ENCODE measurements around the gene TTC34. TPM values are rescaled to one million over a fixed set of nuclear protein-coding genes. Genes with fewer than 3 reads are reported as not detected.

TTC34 gene
- total RNA-seq, 6 experiments from 2014 or later, result 0.11 to 0.19 (median 0.16) TPM

DNA sequence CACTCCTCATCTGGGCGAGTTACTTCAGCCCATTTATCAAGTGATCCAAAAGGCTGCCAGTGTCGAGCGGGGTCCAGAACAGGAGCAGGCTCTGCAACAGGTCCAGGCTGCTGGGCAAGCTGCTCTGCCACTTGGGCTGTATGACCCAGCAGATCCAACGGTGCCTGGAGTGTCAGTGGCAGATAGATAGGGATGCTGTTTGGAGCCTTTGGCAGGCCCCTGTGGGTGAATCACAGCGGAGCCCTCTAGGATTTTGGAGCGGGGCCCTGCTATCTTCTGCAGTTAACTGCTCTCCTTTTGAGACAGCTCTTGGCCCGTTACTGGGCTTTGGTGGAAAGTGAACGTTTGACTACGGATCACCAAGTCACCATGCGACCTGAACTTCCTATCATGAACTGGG lies 176.2 kb downstream of the TTC34 start:
- Mint-ChIP-seq H3K36me3 (ENCODE audit: low read depth) (peaks cover 4% of the 10 kb centered on the region; the same call in 1 of the 2 replicates), H3K27me3 (ENCODE audit: insufficient read depth) (peaks cover 27% of the 10 kb centered on the region), H3K4me1 (ENCODE audit: low read depth) (no peaks in the 10 kb centered on the region), H3K27ac (no peak overlapping the region), H3K9me3 (peaks cover 8% of the 10 kb centered on the region), H3K4me3 (no peak overlapping the region)
- no peak for DNase-seq
- TF ChIP-seq, protein P1, sequence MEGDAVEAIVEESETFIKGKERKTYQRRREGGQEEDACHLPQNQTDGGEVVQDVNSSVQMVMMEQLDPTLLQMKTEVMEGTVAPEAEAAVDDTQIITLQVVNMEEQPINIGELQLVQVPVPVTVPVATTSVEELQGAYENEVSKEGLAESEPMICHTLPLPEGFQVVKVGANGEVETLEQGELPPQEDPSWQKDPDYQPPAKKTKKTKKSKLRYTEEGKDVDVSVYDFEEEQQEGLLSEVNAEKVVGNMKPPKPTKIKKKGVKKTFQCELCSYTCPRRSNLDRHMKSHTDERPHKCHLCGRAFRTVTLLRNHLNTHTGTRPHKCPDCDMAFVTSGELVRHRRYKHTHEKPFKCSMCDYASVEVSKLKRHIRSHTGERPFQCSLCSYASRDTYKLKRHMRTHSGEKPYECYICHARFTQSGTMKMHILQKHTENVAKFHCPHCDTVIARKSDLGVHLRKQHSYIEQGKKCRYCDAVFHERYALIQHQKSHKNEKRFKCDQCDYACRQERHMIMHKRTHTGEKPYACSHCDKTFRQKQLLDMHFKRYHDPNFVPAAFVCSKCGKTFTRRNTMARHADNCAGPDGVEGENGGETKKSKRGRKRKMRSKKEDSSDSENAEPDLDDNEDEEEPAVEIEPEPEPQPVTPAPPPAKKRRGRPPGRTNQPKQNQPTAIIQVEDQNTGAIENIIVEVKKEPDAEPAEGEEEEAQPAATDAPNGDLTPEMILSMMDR (IDR thresholded peaks at IDR 0.05), result no peak

DNA sequence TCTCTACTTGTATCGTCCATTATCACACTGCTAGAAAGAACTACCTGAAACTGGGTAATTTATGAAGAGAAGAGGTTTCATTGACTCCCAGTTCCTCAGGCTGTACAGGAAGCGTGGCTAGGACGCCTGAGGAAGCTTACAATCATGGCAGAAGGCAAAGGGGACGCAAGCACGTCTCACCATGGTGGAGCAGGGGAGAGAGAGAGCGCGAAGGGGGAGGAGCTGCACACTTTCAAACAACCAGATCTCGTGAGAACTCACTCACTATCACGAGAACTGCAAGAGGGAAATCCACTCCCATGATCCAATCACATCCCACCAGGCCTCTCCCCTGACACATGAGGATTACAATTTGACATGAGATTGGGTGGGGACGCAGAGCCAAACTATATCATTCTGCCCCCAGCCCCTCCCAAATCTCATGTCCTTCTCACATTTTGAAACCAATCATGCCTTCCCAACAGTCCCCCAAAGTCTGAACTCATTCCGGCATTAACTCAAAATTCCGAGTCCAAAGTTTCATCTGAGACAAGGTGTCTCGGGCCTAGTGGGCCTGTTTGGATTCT lies 176.7 kb downstream of the TTC34 start:
- TF ChIP-seq, protein P1 (IDR thresholded peaks at IDR 0.05), result no peak
- DNase-seq, result no peak
- no peaks in the 10 kb centered on the region for H3K36me3 Mint-ChIP-seq (ENCODE audit: low read depth)
- H3K27ac Mint-ChIP-seq, result no peak overlapping the region
- H3K4me3 Mint-ChIP-seq, result no peak overlapping the region
- no peaks in the 10 kb centered on the region for H3K4me1 Mint-ChIP-seq (ENCODE audit: low read depth)
- peaks cover 3% of the 10 kb centered on the region for H3K9me3 Mint-ChIP-seq
- H3K27me3 Mint-ChIP-seq (ENCODE audit: insufficient read depth), result peaks cover 27% of the 10 kb centered on the region

DNA sequence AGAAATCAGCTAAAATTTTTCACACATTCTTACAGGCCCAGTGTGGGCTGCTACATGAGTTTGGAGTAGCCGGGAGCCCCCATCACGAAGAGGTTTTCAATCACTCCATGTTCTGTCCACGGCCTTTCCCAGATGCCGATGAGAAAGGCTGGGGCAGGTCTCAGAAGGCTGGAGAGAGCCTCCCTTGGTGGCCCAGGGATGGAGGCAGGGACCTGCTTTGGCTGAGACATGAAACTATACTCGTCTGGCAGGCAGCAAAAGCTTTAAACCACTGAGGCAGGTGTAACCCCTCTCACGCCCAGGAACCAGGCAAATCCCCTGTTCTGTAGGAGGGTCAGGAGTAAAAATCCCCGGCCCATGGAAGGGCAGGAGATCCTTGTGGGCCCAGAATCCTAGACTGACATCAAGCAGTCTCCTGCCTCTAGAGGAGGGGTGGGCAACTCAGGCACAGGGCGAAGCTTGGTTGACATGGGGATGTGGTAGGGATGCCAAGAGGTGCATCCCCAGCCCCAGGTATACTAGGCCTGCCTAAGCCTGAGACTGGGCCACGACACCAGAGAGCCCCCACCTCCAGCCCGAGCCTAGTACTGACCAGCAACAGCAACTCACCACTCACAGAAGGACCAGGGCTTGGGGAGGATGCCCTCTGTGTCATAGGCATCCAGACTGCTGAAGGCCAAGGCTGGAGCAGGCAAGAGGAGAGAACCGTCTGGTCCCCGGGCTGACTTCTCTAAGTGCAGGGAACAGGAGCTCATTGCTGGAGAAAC lies 177.7 kb downstream of the TTC34 start:
- TF ChIP-seq, protein P1 (IDR thresholded peaks at IDR 0.05), result no peak
- H3K36me3 Mint-ChIP-seq (ENCODE audit: low read depth), result no peaks in the 10 kb centered on the region
- peaks cover 31% of the 10 kb centered on the region for H3K27me3 Mint-ChIP-seq (ENCODE audit: insufficient read depth)
- H3K27ac Mint-ChIP-seq, result no peak overlapping the region
- no peak for DNase-seq
- H3K9me3 Mint-ChIP-seq, result no peaks in the 10 kb centered on the region
- H3K4me3 Mint-ChIP-seq, result no peak overlapping the region
- H3K4me1 Mint-ChIP-seq (ENCODE audit: low read depth), result no peaks in the 10 kb centered on the region

DNA sequence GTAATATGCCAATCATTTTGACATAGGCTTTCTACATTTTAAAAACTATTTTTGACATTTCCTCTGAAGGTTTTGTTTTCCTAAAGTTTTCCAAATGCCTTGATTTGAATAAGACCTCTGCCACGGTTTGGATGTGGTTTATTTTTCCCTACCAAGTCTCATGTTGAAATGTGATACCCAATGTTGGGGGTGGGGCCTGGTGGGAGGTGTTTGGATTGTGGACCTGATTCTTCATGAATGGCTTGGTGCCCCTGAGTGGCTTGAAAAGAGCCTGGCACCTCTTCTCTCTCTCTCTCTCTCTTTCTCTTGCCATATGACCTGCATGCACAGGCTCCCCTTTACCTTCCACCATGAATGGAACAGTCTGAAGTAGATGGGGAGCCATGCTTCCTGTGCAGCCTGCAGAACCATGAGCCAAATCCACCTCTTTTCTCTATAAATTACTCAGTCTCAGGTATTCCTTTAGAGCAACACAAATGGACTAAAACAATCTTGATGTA lies 183.5 kb downstream of the TTC34 start:
- Mint-ChIP-seq H3K9me3 (no peaks in the 10 kb centered on the region; the same call in 1 of the 2 replicates), H3K27ac (no peak overlapping the region), H3K4me3 (no peak overlapping the region), H3K36me3 (ENCODE audit: low read depth) (no peaks in the 10 kb centered on the region), H3K4me1 (ENCODE audit: low read depth) (no peaks in the 10 kb centered on the region), H3K27me3 (ENCODE audit: insufficient read depth) (peaks cover 26% of the 10 kb centered on the region)
- DNase-seq, result no peak
- TF ChIP-seq, protein P1 (IDR thresholded peaks at IDR 0.05), result no peak

DNA sequence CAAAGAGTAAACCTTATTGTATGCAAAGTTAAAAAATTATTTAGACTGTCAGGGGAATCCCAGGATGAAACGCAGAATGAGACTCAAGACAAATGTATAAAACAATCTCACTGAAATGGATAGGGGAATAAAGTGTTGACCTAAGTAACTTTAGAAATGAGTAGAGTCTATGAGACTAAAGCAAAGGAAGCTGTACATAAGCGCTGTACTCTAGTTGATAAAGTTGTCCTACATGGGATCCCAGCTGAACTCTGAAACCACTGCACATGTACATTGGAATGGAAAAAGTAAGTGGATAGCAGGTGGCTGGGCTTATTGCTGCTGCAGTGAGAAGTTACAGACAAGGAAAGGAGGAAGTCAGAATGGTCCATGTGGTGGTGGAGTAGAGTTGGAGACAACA lies 187.3 kb downstream of the TTC34 start:
- H3K4me3 Mint-ChIP-seq, result no peak overlapping the region
- H3K4me1 Mint-ChIP-seq (ENCODE audit: low read depth), result no peaks in the 10 kb centered on the region

More for the DNA sequence above, 187.3 kb downstream of the TTC34 start:
- DNase-seq, result no peak
- H3K9me3 Mint-ChIP-seq, result no peaks in the 10 kb centered on the region; the same call in 1 of the 2 replicates
- no peak overlapping the region for H3K27ac Mint-ChIP-seq
- TF ChIP-seq, protein P1 (IDR thresholded peaks at IDR 0.05), result no peak
- peaks cover 15% of the 10 kb centered on the region for H3K27me3 Mint-ChIP-seq (ENCODE audit: insufficient read depth)
- H3K36me3 Mint-ChIP-seq (ENCODE audit: low read depth), result no peaks in the 10 kb centered on the region
